H9 (cell line): ENCODE measurements around the gene TRPM3. TPM values are rescaled to one million over a fixed set of nuclear protein-coding genes. Genes with fewer than 3 reads are reported as not detected.

ENCODE experiments used
- DNase-seq: peaks from one replicate; pipeline ENCODE4 v3.0.0-alpha.2; 2017
- H2AFZ ChIP-seq: one replicate; pipeline ENCODE4 v1.6.1; 2013; ENCODE audit warnings: mild to moderate bottlenecking, low read length, control low read depth, moderate library complexity
- H2AK5ac ChIP-seq: 2 replicates; pipeline ENCODE4 v1.6.1; 2013; ENCODE audit warnings: low read length, control low read depth, mixed read lengths; ENCODE audit not compliant: insufficient read length
- H2BK120ac ChIP-seq: one replicate; pipeline ENCODE4 v1.6.1; 2013; ENCODE audit warnings: low read depth, mild to moderate bottlenecking, low read length, control low read depth, inconsistent platforms; ENCODE audit not compliant: poor library complexity, severe bottlenecking
- H2BK12ac ChIP-seq: 2 replicates; pipeline ENCODE4 v1.6.1; 2013; ENCODE audit warnings: low read length, control low read depth, mixed read lengths, low read depth; ENCODE audit not compliant: insufficient read length
- H2BK15ac ChIP-seq: 2 replicates; pipeline ENCODE4 v1.6.1; 2013; ENCODE audit warnings: low read depth, low read length, control low read depth
- H2BK20ac ChIP-seq: one replicate; pipeline ENCODE4 v1.6.1; 2013; ENCODE audit warnings: low read depth, mild to moderate bottlenecking, low read length, control low read depth, inconsistent platforms; ENCODE audit not compliant: poor library complexity, severe bottlenecking
- H2BK5ac ChIP-seq: 2 replicates; pipeline ENCODE4 v1.6.1; 2013; ENCODE audit warnings: low read length, control low read depth, mixed read lengths; ENCODE audit not compliant: insufficient read length
- H3K14ac ChIP-seq: 2 replicates; pipeline ENCODE4 v1.6.1; 2013; ENCODE audit warnings: low read length, control low read depth; ENCODE audit not compliant: insufficient read depth
- H3K18ac ChIP-seq: 2 replicates; pipeline ENCODE4 v1.6.1; 2013; ENCODE audit warnings: low read depth, mild to moderate bottlenecking, mixed read lengths, low read length, control low read depth; ENCODE audit not compliant: insufficient read length
- H3K23ac ChIP-seq: 2 replicates; pipeline ENCODE4 v1.6.1; 2013; ENCODE audit warnings: low read length, control low read depth, mixed read lengths, low read depth; ENCODE audit not compliant: insufficient read length
- H3K23me2 ChIP-seq: 2 replicates; pipeline ENCODE4 v1.6.1; 2013; ENCODE audit warnings: low read depth, mild to moderate bottlenecking, mixed read lengths, low read length, control low read depth; ENCODE audit not compliant: insufficient read length, poor library complexity, severe bottlenecking
- H3K27ac ChIP-seq: 2 replicates; pipeline ENCODE4 v1.5.1; 2013; ENCODE audit warnings: low read length, control low read depth, mixed read lengths, low read depth; ENCODE audit not compliant: insufficient read length
- H3K27me3 ChIP-seq: 2 replicates; pipeline ENCODE4 v1.6.1; 2013; ENCODE audit warnings: low read length, control low read depth, inconsistent platforms; ENCODE audit not compliant: insufficient read depth
- H3K4ac ChIP-seq: 2 replicates; pipeline ENCODE4 v1.6.1; 2013; ENCODE audit warnings: low read depth, mild to moderate bottlenecking, control low read depth, inconsistent platforms, low read length, moderate library complexity
- H3K4me1 ChIP-seq: 2 replicates; pipeline ENCODE4 v1.6.1; 2013; ENCODE audit warnings: low read length, control low read depth, inconsistent platforms; ENCODE audit not compliant: insufficient read depth
- H3K4me2 ChIP-seq: 2 replicates; pipeline ENCODE4 v1.6.1; 2013; ENCODE audit warnings: low read length, control low read depth, mixed read lengths; ENCODE audit not compliant: insufficient read length, insufficient read depth
- H3K56ac ChIP-seq: 2 replicates; pipeline ENCODE4 v1.6.1; 2013; ENCODE audit warnings: low read depth, mild to moderate bottlenecking, mixed read lengths, low read length, control low read depth; ENCODE audit not compliant: insufficient read length
- H3K79me1 ChIP-seq: 2 replicates; pipeline ENCODE4 v1.6.1; 2013; ENCODE audit warnings: low read depth, mild to moderate bottlenecking, moderate library complexity, low read length, control low read depth, inconsistent platforms; ENCODE audit not compliant: insufficient read depth, poor library complexity, severe bottlenecking
- H3K79me2 ChIP-seq: 2 replicates; pipeline ENCODE4 v1.6.1; 2013; ENCODE audit warnings: low read length, control low read depth, inconsistent platforms; ENCODE audit not compliant: insufficient read depth
- H3K9ac ChIP-seq: 2 replicates; pipeline ENCODE4 v1.6.1; 2013; ENCODE audit warnings: low read length, control low read depth, mixed read lengths; ENCODE audit not compliant: insufficient read length; ENCODE audit errors: extremely low read depth
- H3K9me3 ChIP-seq: one replicate; pipeline ENCODE4 v1.6.1; 2013; ENCODE audit warnings: low read depth, low read length, inconsistent platforms; ENCODE audit not compliant: control insufficient read depth
- H3T11ph ChIP-seq: one replicate; pipeline ENCODE4 v1.6.1; 2013; ENCODE audit warnings: mild to moderate bottlenecking, low read length, control low read depth, inconsistent platforms
- H4K20me1 ChIP-seq: one replicate; pipeline ENCODE4 v1.6.1; 2013; ENCODE audit not compliant: control insufficient read depth, insufficient read length, insufficient read depth
- H4K5ac ChIP-seq: 2 replicates; pipeline ENCODE4 v1.6.1; 2013; ENCODE audit warnings: low read depth, mild to moderate bottlenecking, mixed read lengths, low read length, control low read depth; ENCODE audit not compliant: insufficient read length
- H4K8ac ChIP-seq: replicated peaks from 2 replicates; pipeline ENCODE4 v1.6.1; 2013; ENCODE audit warnings: low read length, control low read depth, mixed read lengths, low read depth; ENCODE audit not compliant: insufficient read length
- H4K91ac ChIP-seq: 2 replicates; pipeline ENCODE4 v1.6.1; 2013; ENCODE audit warnings: low read depth, mild to moderate bottlenecking, moderate library complexity, mixed read lengths, low read length, control low read depth; ENCODE audit not compliant: insufficient read length
- H3K27ac Mint-ChIP-seq, 3 experiments: 2 replicates in 2 of 3; 3 replicates in 1 of 3; pipeline ENCODE4 v1.8.0; 2020 to 2021; ENCODE audit warnings: mixed read lengths in 3 of 3, mild to moderate bottlenecking in 1 of 3, moderate library complexity in 1 of 3
- H3K27me3 Mint-ChIP-seq: 2 replicates; pipeline ENCODE4 v1.8.0; 2021; ENCODE audit warnings: low read depth, mild to moderate bottlenecking, moderate library complexity, mixed read lengths
- H3K36me3 Mint-ChIP-seq, 3 experiments: 2 replicates in 2 of 3; 3 replicates in 1 of 3; pipeline ENCODE4 v1.8.0; 2020 to 2021; ENCODE audit warnings: low read depth in 3 of 3, mixed read lengths in 3 of 3; ENCODE audit not compliant: insufficient read depth in 1 of 3
- H3K4me1 Mint-ChIP-seq, 2 experiments: 2 replicates each; pipeline ENCODE4 v1.8.0; 2020; ENCODE audit warnings: mixed read lengths in 2 of 2
- H3K4me3 Mint-ChIP-seq, 2 experiments: 2 replicates in 1 of 2; 3 replicates in 1 of 2; pipeline ENCODE4 v1.8.0; 2020 to 2021; ENCODE audit warnings: mild to moderate bottlenecking in 2 of 2, mixed read lengths in 2 of 2, moderate library complexity in 1 of 2
- H3K9me3 Mint-ChIP-seq, 2 experiments: 2 replicates in 1 of 2; 3 replicates in 1 of 2; pipeline ENCODE4 v1.8.0; 2020; ENCODE audit warnings: mild to moderate bottlenecking in 2 of 2, mixed read lengths in 2 of 2, moderate library complexity in 1 of 2
- WGBS: extraction: QIAGEN DNeasy Blood & Tissue Kit; methylation state at CpG from one replicate; pipeline ENCODE4 v1.1.7; 2013; ENCODE audit warnings: missing lambda C conversion rate, low lambda C conversion rate, mixed read lengths; ENCODE audit not compliant: insufficient read length; ENCODE audit errors: extremely low coverage; 5-methylcytosine and 5-hydroxymethylcytosine counted together
- total RNA-seq: library from RNA; stranded (reverse); gene quantifications from 2 replicates; pipeline ENCODE4 v1.2.1, GENCODE V29; 2021
- TF ChIP-seq, protein P1 (sequence below): fragments of 200-600 bp; sonication (generic); conservative IDR thresholded peaks from 3 replicates; pipeline ENCODE4 v1.8.0; 2021; ENCODE audit warnings: antibody characterized with exemption, mild to moderate bottlenecking

Gene TRPM3
- total RNA-seq, 1 experiment from 2014 or later, result 10.3 TPM

DNA sequence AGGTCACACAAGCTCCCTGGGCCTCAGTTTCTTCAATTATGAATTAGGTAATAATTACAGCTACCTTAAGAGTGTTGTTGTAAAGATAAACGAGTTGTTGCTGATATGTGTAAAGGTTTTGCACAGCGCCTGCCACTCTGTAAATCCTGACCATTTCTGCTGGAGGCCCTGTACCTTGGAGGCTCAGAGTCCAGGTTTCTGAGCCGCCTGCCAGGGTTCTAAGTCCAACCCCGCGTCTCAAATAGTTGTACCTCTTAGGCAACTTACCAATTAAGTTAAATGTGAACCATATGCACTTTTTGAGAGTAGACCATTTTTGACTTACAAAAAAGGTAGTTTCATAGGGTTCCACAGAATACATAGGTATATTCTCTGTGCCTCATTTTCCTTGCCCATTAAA, 550.2 kb downstream of the TRPM3 start:
- no peaks in the 10 kb centered on the region for H4K20me1 ChIP-seq
- H4K8ac ChIP-seq, result no peak overlapping the region
- no peaks in the 10 kb centered on the region for H3K9me3 ChIP-seq
- no peaks in the 10 kb centered on the region for H3K79me2 ChIP-seq
- H4K91ac ChIP-seq, result no peak overlapping the region
- H3K4me2 ChIP-seq, result no peak overlapping the region
- H4K5ac ChIP-seq, result no peak overlapping the region
- H3K18ac ChIP-seq, result no peak overlapping the region
- H3K23me2 ChIP-seq, result no peaks in the 10 kb centered on the region
- no peak overlapping the region for H3K9ac ChIP-seq
- peaks cover 3% of the 10 kb centered on the region for H3K4me1 ChIP-seq
- no peak overlapping the region for H2BK5ac ChIP-seq
- no peak overlapping the region for H2BK120ac ChIP-seq
- H2BK12ac ChIP-seq, result no peak overlapping the region
- H3T11ph ChIP-seq, result no peak overlapping the region
- Mint-ChIP-seq H3K36me3 (no peaks in the 10 kb centered on the region), H3K27ac (no peak overlapping the region), H3K4me1 (peaks cover 21 to 30% of the 10 kb centered on the region in 2 experiments), H3K27me3 (no peaks in the 10 kb centered on the region), H3K4me3 (no peak overlapping the region), H3K9me3 (no peaks in the 10 kb centered on the region)
- no CpG with 5 or more reads among the region's 5 CpGs for WGBS
- H3K79me1 ChIP-seq, result no peaks in the 10 kb centered on the region
- H3K14ac ChIP-seq, result no peak overlapping the region
- no peaks in the 10 kb centered on the region for H3K27me3 ChIP-seq
- DNase-seq, result no peak
- H3K56ac ChIP-seq, result no peak overlapping the region
- no peak overlapping the region for H2AK5ac ChIP-seq
- no peak overlapping the region for H2BK15ac ChIP-seq
- TF ChIP-seq, protein P1, sequence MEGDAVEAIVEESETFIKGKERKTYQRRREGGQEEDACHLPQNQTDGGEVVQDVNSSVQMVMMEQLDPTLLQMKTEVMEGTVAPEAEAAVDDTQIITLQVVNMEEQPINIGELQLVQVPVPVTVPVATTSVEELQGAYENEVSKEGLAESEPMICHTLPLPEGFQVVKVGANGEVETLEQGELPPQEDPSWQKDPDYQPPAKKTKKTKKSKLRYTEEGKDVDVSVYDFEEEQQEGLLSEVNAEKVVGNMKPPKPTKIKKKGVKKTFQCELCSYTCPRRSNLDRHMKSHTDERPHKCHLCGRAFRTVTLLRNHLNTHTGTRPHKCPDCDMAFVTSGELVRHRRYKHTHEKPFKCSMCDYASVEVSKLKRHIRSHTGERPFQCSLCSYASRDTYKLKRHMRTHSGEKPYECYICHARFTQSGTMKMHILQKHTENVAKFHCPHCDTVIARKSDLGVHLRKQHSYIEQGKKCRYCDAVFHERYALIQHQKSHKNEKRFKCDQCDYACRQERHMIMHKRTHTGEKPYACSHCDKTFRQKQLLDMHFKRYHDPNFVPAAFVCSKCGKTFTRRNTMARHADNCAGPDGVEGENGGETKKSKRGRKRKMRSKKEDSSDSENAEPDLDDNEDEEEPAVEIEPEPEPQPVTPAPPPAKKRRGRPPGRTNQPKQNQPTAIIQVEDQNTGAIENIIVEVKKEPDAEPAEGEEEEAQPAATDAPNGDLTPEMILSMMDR, result no peak
- H3K27ac ChIP-seq, result no peak overlapping the region
- H3K23ac ChIP-seq, result no peak overlapping the region
- H2BK20ac ChIP-seq, result no peak overlapping the region
- no peak overlapping the region for H3K4ac ChIP-seq
- no peak overlapping the region for H2AFZ ChIP-seq
